Thymus (tissue), 11 donors: ENCODE results near the gene L3MBTL1. TPM values are rescaled to one million over a fixed set of nuclear protein-coding genes. Genes with fewer than 3 reads are reported as not detected.
"Not testable (repeated sequence)": the region's sequence is repeated elsewhere in the genome, so short reads cannot be mapped to it uniquely, and the experiment has no call there.

ENCODE experiments used
- DNase-seq, 9 donors: peaks; one replicate each; pipeline ENCODE4 v3.0.0-alpha.2; 2013; ENCODE audit warnings: low spot score in 9 of 9, low read depth in 6 of 9, missing footprints in 1 of 9
- H3K27ac ChIP-seq, 2 donors: one replicate each; pipeline ENCODE4 v1.5.1; 2013; ENCODE audit warnings: control low read depth in 1 of 2, low read depth in 1 of 2, low read length in 1 of 2, mild to moderate bottlenecking in 1 of 2, moderate library complexity in 1 of 2
- H3K27me3 ChIP-seq, 2 donors: one replicate each; pipeline ENCODE4 v1.5.1; 2013; ENCODE audit warnings: low read length in 1 of 2; ENCODE audit not compliant: control insufficient read depth in 2 of 2, insufficient read depth in 1 of 2
- H3K36me3 ChIP-seq, 2 donors: one replicate each; pipeline ENCODE4 v1.5.1; 2013; ENCODE audit warnings: low read length in 1 of 2, mild to moderate bottlenecking in 1 of 2, moderate library complexity in 1 of 2; ENCODE audit not compliant: control insufficient read depth in 2 of 2, insufficient read depth in 2 of 2
- H3K4me1 ChIP-seq, 2 donors: one replicate each; pipeline ENCODE4 v1.5.1; 2013; ENCODE audit warnings: low read length in 2 of 2; ENCODE audit not compliant: control insufficient read depth in 2 of 2, insufficient read depth in 2 of 2
- H3K4me3 ChIP-seq, 2 donors: one replicate each; pipeline ENCODE4 v1.5.1; 2013; ENCODE audit warnings: low read length in 2 of 2, control low read depth in 1 of 2, mild to moderate bottlenecking in 1 of 2
- H3K9me3 ChIP-seq, 2 donors: one replicate each; pipeline ENCODE4 v1.5.1; 2013; ENCODE audit warnings: low read length in 1 of 2, mild to moderate bottlenecking in 1 of 2; ENCODE audit not compliant: control insufficient read depth in 2 of 2, insufficient read depth in 1 of 2
- WGBS: extraction: QIAGEN DNeasy Blood & Tissue Kit; methylation state at CpG from one replicate; pipeline ENCODE4 v1.1.7; 2013; 5-methylcytosine and 5-hydroxymethylcytosine counted together
- polyA plus RNA-seq: library from polyadenylated mRNA; stranded (reverse); fragments of 200-250 nt; gene quantifications from one replicate; pipeline ENCODE4 v1.2.3, GENCODE V29; 2013
- total RNA-seq: library from RNA; stranded (reverse); fragments of 120-200 nt; gene quantifications from one replicate; pipeline ENCODE4 v1.2.4, GENCODE V29; 2013
- donor health status: healthy.

The L3MBTL1 gene
- total and polyA plus RNA-seq, 2 donors: 3.7 to 13.5 TPM

GRCh38 chr20:43492101-43492500 is 15.4 kb upstream of the L3MBTL1 start:
- no peak overlapping the region for H3K27ac ChIP-seq
- H3K4me3 ChIP-seq: no peak overlapping the region
- H3K4me1 ChIP-seq: no peaks in the 10 kb centered on the region
- H3K9me3 ChIP-seq: peaks cover 0 to 3% of the 10 kb centered on the region in 2 donors
- H3K36me3 ChIP-seq: no peaks in the 10 kb centered on the region
- WGBS: 95% methylated on average over 3 of the region's 3 CpGs
- DNase-seq: no peak
- H3K27me3 ChIP-seq: no peaks in the 10 kb centered on the region

- no peaks in the 10 kb centered on the region for H3K27me3 ChIP-seq
- WGBS: 88% methylated on average over 2 of the region's 2 CpGs
- no peak overlapping the region for H3K4me3 ChIP-seq
- H3K36me3 ChIP-seq: no peaks in the 10 kb centered on the region
- no peak for DNase-seq
- no peaks in the 10 kb centered on the region for H3K4me1 ChIP-seq
- no peaks in the 10 kb centered on the region for H3K9me3 ChIP-seq
- H3K27ac ChIP-seq: no peak overlapping the region
These were observed 12.1 kb upstream of the L3MBTL1 start for GRCh38 chr20:43495388-43495787.

- peaks cover 19 to 38% of the 10 kb centered on the region in 2 donors for H3K27me3 ChIP-seq
- H3K27ac ChIP-seq, DNase-seq, H3K4me3 ChIP-seq, H3K36me3 ChIP-seq, H3K4me1 ChIP-seq, H3K9me3 ChIP-seq: not testable (repeated sequence)
- 98% methylated on average over 8 of the region's 8 CpGs for WGBS
These were observed 5.5 kb upstream of the L3MBTL1 start for GRCh38 chr20:43502021-43502420.

- no peaks in the 10 kb centered on the region for H3K36me3 ChIP-seq
- H3K27me3 ChIP-seq: peaks cover 45 to 66% of the 10 kb centered on the region in 2 donors
- H3K4me1 ChIP-seq: peaks cover 0 to 4% of the 10 kb centered on the region in 2 donors
- no peak overlapping the region for H3K27ac ChIP-seq
- no peak overlapping the region for H3K4me3 ChIP-seq
- H3K9me3 ChIP-seq: no peaks in the 10 kb centered on the region
- 97% methylated on average over 7 of the region's 7 CpGs for WGBS
- DNase-seq: no peak
These were observed 1.3 kb upstream of the L3MBTL1 start for GRCh38 chr20:43506238-43506637.

- Histone ChIP-seq H3K4me1 (peaks cover 0 to 4% of the 10 kb centered on the region in 2 donors), H3K4me3 (peak overlapping the region; percentile 10 to 47), H3K27ac (no peak overlapping the region), H3K36me3 (no peaks in the 10 kb centered on the region), H3K9me3 (no peaks in the 10 kb centered on the region), H3K27me3 (peaks cover 45 to 62% of the 10 kb centered on the region in 2 donors)
- 9% methylated on average over 22 of the region's 22 CpGs for WGBS
- no peak for DNase-seq
These were observed 609 bp downstream of the L3MBTL1 start for GRCh38 chr20:43508106-43508505.

GRCh38 chr20:43508604-43509040 is 1.1 kb downstream of the L3MBTL1 start:
- WGBS: 88% methylated on average over 11 of the region's 11 CpGs
- peaks cover 45 to 59% of the 10 kb centered on the region in 2 donors for H3K27me3 ChIP-seq
- DNase-seq: no peak
- H3K36me3 ChIP-seq: no peaks in the 10 kb centered on the region
- peaks cover 0 to 4% of the 10 kb centered on the region in 2 donors for H3K4me1 ChIP-seq
- no peak overlapping the region for H3K4me3 ChIP-seq
- H3K27ac ChIP-seq: no peak overlapping the region
- H3K9me3 ChIP-seq: no peaks in the 10 kb centered on the region

- 94% methylated on average over 1 of the region's 1 CpG for WGBS
- no peak for DNase-seq
- peaks cover 0 to 8% of the 10 kb centered on the region in 2 donors for H3K4me1 ChIP-seq
These were observed 4.4 kb downstream of the L3MBTL1 start for GRCh38 chr20:43511879-43512278.

GRCh38 chr20:43513372-43513930 is 6.0 kb downstream of the L3MBTL1 start:
- WGBS: 59% methylated on average over 10 of the region's 10 CpGs
- no peaks in the 10 kb centered on the region for H3K9me3 ChIP-seq

More at GRCh38 chr20:43511879-43512278, 4.4 kb downstream of the L3MBTL1 start:
- no peak overlapping the region for H3K4me3 ChIP-seq
- H3K27ac ChIP-seq: no peak overlapping the region
- H3K27me3 ChIP-seq: peaks cover 27 to 29% of the 10 kb centered on the region in 2 donors
- H3K9me3 ChIP-seq: no peaks in the 10 kb centered on the region
- H3K36me3 ChIP-seq: no peaks in the 10 kb centered on the region

GRCh38 chr20:43513931-43514647 is 6.6 kb downstream of the L3MBTL1 start:
- peaks cover 0 to 4% of the 10 kb centered on the region in 2 donors for H3K4me1 ChIP-seq
- peak; percentile 79 to 98 (median 91) for DNase-seq
- peak overlapping the region in 1 of 2 donors; percentile 53 for H3K27ac ChIP-seq
- H3K4me3 ChIP-seq: peak overlapping the region; percentile 49 to 61
- H3K36me3 ChIP-seq: no peaks in the 10 kb centered on the region
- peaks cover 8% of the 10 kb centered on the region in 2 donors for H3K27me3 ChIP-seq
- WGBS: 50% methylated on average over 39 of the region's 39 CpGs
- H3K9me3 ChIP-seq: no peaks in the 10 kb centered on the region

More at GRCh38 chr20:43513372-43513930, 6.0 kb downstream of the L3MBTL1 start:
- H3K27me3 ChIP-seq: peaks cover 13 to 14% of the 10 kb centered on the region in 2 donors
- peaks cover 0 to 4% of the 10 kb centered on the region in 2 donors for H3K4me1 ChIP-seq
- H3K36me3 ChIP-seq: no peaks in the 10 kb centered on the region
- peak overlapping the region; percentile 49 for H3K4me3 ChIP-seq
- DNase-seq: no peak
- peak overlapping the region in 1 of 2 donors; percentile 40 for H3K27ac ChIP-seq
